Bronchial epithelial cell (primary cell): ENCODE measurements around the gene ZNF689. TPM values are rescaled to one million over a fixed set of nuclear protein-coding genes. Genes with fewer than 3 reads are reported as not detected.
"Not testable (repeated sequence)": the region's sequence is repeated elsewhere in the genome, so short reads cannot be mapped to it uniquely, and the experiment has no call there.

ENCODE experiments used
- DNase-seq: peaks from one replicate; pipeline ENCODE4 v3.0.0-alpha.2; 2010; ENCODE audit warnings: low read depth
- FAIRE-seq: peaks from 2 replicates; lab custom pipeline; 2011; peaks lifted over from hg19 to GRCh38; lab: Jason Lieb, UNC
- H3K27me3 ChIP-seq: 2 replicates; pipeline ENCODE4 v1.5.1; 2011; ENCODE audit warnings: low read length; ENCODE audit not compliant: control insufficient read depth, insufficient read depth
- H3K36me3 ChIP-seq: 2 replicates; pipeline ENCODE4 v1.5.1; 2011; ENCODE audit warnings: low read length; ENCODE audit not compliant: control insufficient read depth, insufficient read depth
- H3K4me3 ChIP-seq: 2 replicates; pipeline ENCODE4 v1.5.1; 2011; ENCODE audit warnings: mild to moderate bottlenecking, low read depth, low read length, control low read depth
- total RNA-seq: library from RNA; depleted of rRNA; stranded (reverse); fragments of >200 nt; gene quantifications from 2 replicates; pipeline ENCODE4 v1.2.1, GENCODE V29; 2014
- TF ChIP-seq, protein P1 (sequence below): IDR thresholded peaks from 2 replicates; pipeline ENCODE4 v1.5.1; 2011; ENCODE audit warnings: mild to moderate bottlenecking, moderate library complexity, low read length, control low read depth, inconsistent platforms; ENCODE audit not compliant: insufficient read depth, severe bottlenecking

The ZNF689 gene
- total RNA-seq, 1 donor from 2014 or later = 2.6 TPM

DNA sequence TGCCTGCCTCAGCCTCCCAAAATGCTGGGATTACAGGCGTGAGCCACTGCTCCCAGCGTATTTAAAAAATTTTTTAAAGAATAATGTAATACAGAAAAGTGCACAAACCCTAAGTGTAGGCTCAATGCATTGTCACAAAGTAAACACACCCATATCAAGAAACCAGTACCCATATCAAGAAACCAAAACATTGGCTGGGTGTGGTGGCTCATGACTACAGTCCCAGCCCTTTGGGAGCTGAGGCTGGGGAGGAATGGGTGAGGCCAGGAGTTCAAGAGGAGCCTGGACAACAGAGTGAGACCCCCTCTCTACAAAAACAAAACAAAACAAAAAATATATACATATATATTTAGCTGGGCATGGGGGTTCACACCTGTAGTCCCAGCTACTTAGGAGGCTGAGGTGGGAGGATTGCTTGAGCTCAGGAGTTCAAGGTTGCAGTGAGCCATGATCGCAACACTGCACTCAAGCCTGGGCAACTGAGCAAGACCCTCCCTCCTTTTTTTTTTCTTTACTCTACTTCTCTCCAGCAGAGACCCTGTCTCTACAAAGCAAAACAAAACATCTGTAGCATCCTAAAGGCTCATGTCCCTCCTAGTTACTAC lies 31.3 kb upstream of the ZNF689 start:
- no peaks in the 10 kb centered on the region for H3K36me3 ChIP-seq
- no peaks in the 10 kb centered on the region for H3K27me3 ChIP-seq
- FAIRE-seq (no peak), DNase-seq (no peak)
- no peak overlapping the region for H3K4me3 ChIP-seq
- TF ChIP-seq, protein P1, sequence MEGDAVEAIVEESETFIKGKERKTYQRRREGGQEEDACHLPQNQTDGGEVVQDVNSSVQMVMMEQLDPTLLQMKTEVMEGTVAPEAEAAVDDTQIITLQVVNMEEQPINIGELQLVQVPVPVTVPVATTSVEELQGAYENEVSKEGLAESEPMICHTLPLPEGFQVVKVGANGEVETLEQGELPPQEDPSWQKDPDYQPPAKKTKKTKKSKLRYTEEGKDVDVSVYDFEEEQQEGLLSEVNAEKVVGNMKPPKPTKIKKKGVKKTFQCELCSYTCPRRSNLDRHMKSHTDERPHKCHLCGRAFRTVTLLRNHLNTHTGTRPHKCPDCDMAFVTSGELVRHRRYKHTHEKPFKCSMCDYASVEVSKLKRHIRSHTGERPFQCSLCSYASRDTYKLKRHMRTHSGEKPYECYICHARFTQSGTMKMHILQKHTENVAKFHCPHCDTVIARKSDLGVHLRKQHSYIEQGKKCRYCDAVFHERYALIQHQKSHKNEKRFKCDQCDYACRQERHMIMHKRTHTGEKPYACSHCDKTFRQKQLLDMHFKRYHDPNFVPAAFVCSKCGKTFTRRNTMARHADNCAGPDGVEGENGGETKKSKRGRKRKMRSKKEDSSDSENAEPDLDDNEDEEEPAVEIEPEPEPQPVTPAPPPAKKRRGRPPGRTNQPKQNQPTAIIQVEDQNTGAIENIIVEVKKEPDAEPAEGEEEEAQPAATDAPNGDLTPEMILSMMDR = no peak

DNA sequence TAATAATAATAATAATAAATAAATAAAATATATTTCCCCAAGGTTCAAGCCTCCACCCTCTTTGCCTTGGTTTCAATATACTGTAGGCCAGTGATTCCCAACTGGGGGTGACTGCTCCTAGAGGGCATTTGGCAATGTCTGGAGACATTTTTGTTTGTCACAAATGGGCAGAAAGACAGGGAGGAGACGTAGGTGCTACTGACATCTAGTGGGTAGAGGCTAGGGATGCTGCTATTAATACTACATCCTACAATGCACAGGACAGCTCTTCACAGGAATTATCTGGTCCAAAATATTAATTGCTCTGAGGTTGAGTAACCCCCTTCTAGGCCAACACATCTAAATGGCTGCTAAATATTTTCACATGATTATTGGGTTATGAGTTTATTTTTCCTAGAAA lies 27.8 kb upstream of the ZNF689 start:
- DNase-seq (peak; percentile 56), FAIRE-seq (no peak)
- Histone ChIP-seq H3K27me3 (no peaks in the 10 kb centered on the region), H3K4me3 (no peak overlapping the region), H3K36me3 (no peaks in the 10 kb centered on the region)
- TF ChIP-seq, protein P1 = peak; percentile 67

DNA sequence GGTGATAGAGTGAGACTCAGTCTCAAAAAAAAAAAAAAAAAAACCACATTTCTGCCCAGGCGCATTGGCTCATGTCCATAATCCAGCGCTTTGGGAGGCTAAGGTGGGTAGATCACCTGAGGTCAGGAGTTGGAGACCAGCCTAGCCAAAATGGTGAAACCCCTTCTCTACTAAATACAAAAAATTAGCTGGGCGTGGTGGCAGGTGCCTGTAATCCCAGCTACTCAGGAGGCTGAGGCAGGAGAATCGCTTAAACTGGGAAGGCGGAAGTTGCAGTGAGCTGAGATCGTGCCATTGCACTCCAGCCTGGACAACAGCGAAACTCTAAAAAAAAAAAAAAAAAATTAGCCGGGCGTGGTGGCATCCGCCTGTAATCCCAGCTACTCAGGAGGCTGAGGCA lies 26.9 kb upstream of the ZNF689 start:
- H3K36me3 ChIP-seq, DNase-seq, FAIRE-seq, H3K27me3 ChIP-seq, H3K4me3 ChIP-seq: not testable (repeated sequence)

DNA sequence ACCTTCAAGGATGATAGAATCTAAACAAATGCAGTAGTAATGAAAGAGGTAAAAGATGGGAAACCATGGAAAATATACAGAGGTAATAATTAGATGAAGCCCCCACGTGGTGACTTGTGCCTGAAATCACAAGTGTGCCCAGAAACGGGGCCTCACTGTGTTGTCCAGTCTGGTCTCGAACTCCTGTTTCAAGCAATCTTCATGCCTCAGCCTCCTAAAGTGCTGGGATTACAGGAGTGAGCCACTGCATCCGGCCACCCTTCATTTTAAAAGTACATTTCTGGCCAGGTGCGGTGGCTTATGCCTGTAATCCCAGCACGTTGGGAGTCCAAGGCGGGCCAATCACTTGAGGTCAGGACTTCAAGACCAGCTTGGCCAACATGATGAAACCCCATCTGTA lies 26.4 kb upstream of the ZNF689 start:
- TF ChIP-seq, protein P1 = no peak
- DNase-seq (no peak), FAIRE-seq (no peak)
- no peak overlapping the region for H3K4me3 ChIP-seq
- H3K27me3 ChIP-seq = no peaks in the 10 kb centered on the region
- H3K36me3 ChIP-seq = no peaks in the 10 kb centered on the region

DNA sequence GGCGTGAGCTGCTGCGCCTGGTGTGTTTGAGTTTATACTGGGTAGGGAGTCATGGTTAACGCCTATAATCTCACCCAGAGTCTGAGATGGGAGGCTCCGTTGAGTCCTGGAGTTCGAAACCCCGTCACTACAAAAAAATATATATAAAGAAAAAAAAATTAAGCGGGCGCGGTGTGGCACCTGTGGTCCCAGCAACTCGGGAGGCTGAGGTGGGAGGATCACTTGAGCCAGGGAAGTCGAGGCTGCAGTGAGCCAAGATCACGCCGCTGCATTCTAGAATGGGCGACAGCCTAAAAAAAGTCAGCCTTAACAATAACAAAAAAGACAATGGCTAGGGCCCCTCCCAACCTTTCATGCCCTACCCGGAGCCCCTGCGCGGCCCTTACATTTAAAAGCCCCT lies 23.3 kb upstream of the ZNF689 start:
- Histone ChIP-seq H3K4me3 (peak overlapping the region; percentile 73), H3K27me3 (no peaks in the 10 kb centered on the region), H3K36me3 (no peaks in the 10 kb centered on the region)
- FAIRE-seq (no peak), DNase-seq (no peak)
- TF ChIP-seq, protein P1 = no peak

DNA sequence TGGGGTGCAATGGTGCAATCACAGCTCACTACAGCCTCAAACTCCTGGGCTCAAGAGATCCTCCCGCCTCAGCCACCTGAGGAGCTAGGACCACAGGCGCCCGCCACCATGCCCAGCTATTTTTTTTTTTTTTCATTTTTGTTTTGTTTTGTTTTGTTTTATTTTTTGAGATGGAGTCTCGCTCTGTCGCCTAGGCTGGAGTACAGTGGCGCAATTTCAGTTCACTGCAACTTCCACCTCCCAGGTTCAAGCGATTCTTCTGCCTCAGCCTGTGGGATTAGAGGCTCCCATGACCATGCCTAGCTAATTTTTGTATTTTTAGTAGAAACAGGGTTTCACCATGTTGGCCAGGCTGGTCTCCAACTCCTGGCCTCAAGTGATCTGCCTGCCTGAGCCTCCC lies 22.3 kb upstream of the ZNF689 start:
- not testable (repeated sequence) for H3K27me3 ChIP-seq, H3K36me3 ChIP-seq, FAIRE-seq, DNase-seq, H3K4me3 ChIP-seq
